ENCODE measurements around the gene BTBD6.
A peak's percentile ranks its signal among the peaks of the same experiment; 100 is the strongest.

The BTBD6 gene

DNA sequence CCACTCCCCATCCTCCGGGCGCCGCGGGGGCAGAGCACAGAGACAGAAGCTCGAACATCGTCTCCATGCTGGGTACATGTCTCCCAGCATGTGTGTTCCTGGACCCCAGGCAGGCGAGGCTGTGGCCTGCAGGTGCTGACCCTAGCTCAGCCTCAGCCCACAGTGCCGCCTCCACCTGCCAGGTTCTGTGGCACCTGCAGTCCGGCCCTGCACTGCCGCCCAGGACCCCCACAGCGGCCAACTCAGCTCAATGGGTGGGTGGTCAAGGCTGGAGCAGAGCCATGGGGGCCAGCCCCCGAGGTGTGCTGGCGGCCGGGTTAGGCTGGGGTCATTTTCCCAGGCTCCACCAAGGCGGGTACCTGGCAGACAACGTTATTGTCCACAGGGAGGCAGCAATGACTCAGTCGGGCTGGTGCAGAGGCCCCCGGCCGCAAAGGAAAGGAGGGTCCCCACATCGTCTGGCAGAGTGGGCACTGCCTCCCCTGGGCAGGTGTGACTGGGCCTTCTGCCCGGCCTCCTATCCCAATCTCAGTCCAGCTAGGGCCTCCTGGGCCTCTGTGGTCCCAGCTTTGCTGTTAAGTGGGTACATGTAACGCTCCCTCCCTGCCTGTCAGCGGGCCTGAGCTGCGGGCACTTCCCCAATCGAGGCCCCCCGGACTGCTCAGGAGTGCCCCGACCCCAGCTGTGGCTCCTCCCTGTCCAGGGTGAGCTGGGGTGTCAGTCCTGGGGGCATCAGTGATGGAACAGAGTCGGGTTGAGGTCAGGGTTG, 47.0 kb upstream of the BTBD6 start:
- no peak overlapping the region for H3K4me2 ChIP-seq (ENCODE audit: low read length)
- peaks cover 3% of the 10 kb centered on the region for H3K27me3 ChIP-seq (ENCODE audit: control insufficient read depth, insufficient read depth, low read length)
- no peaks in the 10 kb centered on the region for H3K36me3 ChIP-seq (ENCODE audit: control insufficient read depth, insufficient read depth, low read length)
- H3K27ac ChIP-seq, result no peak overlapping the region
- H3K4me1 ChIP-seq, result peaks cover 29% of the 10 kb centered on the region
- TF ChIP-seq, protein P1, sequence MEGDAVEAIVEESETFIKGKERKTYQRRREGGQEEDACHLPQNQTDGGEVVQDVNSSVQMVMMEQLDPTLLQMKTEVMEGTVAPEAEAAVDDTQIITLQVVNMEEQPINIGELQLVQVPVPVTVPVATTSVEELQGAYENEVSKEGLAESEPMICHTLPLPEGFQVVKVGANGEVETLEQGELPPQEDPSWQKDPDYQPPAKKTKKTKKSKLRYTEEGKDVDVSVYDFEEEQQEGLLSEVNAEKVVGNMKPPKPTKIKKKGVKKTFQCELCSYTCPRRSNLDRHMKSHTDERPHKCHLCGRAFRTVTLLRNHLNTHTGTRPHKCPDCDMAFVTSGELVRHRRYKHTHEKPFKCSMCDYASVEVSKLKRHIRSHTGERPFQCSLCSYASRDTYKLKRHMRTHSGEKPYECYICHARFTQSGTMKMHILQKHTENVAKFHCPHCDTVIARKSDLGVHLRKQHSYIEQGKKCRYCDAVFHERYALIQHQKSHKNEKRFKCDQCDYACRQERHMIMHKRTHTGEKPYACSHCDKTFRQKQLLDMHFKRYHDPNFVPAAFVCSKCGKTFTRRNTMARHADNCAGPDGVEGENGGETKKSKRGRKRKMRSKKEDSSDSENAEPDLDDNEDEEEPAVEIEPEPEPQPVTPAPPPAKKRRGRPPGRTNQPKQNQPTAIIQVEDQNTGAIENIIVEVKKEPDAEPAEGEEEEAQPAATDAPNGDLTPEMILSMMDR (IDR thresholded peaks at IDR 0.05), result no peak
- H3K4me3 ChIP-seq (ENCODE audit: low read depth, low read length), result no peak overlapping the region
- no peak overlapping the region for H2AFZ ChIP-seq
- H3K79me2 ChIP-seq, result no peaks in the 10 kb centered on the region
- H3K9me3 ChIP-seq (ENCODE audit: control insufficient read depth, low read length), result no peaks in the 10 kb centered on the region
- H3K9ac ChIP-seq, result no peak overlapping the region

DNA sequence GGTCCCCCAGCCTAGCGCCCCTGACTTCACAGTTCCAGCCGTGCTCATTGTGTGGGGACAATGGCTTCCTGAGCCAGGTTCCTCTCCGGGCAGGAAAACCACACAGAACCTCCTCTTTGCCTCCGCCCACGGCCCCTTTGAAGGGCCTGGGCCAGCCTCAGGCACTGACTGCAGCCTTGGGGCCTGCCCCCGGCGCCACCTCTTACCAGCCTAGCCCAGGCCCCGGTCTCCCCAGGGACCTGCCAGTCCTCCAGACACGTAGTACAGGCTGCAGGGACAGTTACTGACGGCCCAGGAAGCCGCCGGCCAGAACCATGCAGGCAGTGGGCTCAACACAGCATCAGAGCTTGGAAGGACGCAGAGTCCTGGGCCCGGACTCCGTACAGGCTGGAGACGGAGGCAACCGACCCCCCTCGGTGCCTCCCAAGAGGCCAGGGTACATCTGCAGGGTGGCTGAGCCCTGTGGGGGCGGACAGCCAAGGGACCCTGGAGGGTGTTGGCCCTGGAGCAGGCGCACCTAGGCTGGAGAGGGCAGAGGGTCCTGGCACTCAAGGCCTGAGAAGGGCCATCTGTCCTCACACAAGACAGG, 46.3 kb upstream of the BTBD6 start:
- no peak overlapping the region for H3K9ac ChIP-seq
- H3K27ac ChIP-seq, result no peak overlapping the region

DNA sequence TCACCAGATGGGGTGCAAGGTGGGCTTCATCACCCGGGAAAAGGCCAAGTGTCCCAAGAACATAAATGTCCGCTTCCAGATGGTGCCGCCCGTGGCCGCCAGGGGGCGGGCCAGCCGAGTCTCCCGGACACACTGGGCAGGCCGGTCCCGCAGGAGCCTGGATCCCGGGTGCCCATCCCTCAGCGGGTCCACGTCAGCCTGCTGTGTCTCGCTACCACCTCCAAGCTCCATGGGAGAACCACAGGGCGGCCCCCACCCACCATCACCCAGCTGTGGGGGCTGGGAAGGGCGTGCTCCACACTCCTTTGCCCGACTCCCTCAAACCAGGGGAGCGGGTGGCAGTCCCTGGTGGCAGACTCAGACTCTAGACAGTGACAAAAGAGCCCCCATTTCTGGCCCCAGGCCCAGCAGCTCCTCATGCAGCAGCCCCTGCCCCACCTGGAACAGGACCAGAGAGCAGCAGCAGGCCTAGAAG, 45.2 kb upstream of the BTBD6 start:
- H3K4me3 ChIP-seq (ENCODE audit: low read depth, low read length), result no peak overlapping the region
- H3K27ac ChIP-seq, result no peak overlapping the region
- H3K4me2 ChIP-seq (ENCODE audit: low read length), result peak overlapping the region; percentile 26
- H3K9ac ChIP-seq, result no peak overlapping the region
- H3K4me1 ChIP-seq, result peaks cover 29% of the 10 kb centered on the region
- TF ChIP-seq, protein P1 (IDR thresholded peaks at IDR 0.05), result peak; percentile 97
- no peak overlapping the region for H2AFZ ChIP-seq
- H3K9me3 ChIP-seq (ENCODE audit: control insufficient read depth, low read length), result no peaks in the 10 kb centered on the region
- no peaks in the 10 kb centered on the region for H3K36me3 ChIP-seq (ENCODE audit: control insufficient read depth, insufficient read depth, low read length)
- no peaks in the 10 kb centered on the region for H3K27me3 ChIP-seq (ENCODE audit: control insufficient read depth, insufficient read depth, low read length)
- no peaks in the 10 kb centered on the region for H3K79me2 ChIP-seq

More for the DNA sequence above, 46.3 kb upstream of the BTBD6 start:
- no peaks in the 10 kb centered on the region for H3K9me3 ChIP-seq (ENCODE audit: control insufficient read depth, low read length)
- no peak overlapping the region for H2AFZ ChIP-seq
- no peaks in the 10 kb centered on the region for H3K79me2 ChIP-seq
- no peak overlapping the region for H3K4me3 ChIP-seq (ENCODE audit: low read depth, low read length)
- no peak overlapping the region for H3K4me2 ChIP-seq (ENCODE audit: low read length)
- TF ChIP-seq, protein P1 (IDR thresholded peaks at IDR 0.05), result no peak
- peaks cover 29% of the 10 kb centered on the region for H3K4me1 ChIP-seq
- H3K36me3 ChIP-seq (ENCODE audit: control insufficient read depth, insufficient read depth, low read length), result no peaks in the 10 kb centered on the region
- H3K27me3 ChIP-seq (ENCODE audit: control insufficient read depth, insufficient read depth, low read length), result peaks cover 3% of the 10 kb centered on the region

DNA sequence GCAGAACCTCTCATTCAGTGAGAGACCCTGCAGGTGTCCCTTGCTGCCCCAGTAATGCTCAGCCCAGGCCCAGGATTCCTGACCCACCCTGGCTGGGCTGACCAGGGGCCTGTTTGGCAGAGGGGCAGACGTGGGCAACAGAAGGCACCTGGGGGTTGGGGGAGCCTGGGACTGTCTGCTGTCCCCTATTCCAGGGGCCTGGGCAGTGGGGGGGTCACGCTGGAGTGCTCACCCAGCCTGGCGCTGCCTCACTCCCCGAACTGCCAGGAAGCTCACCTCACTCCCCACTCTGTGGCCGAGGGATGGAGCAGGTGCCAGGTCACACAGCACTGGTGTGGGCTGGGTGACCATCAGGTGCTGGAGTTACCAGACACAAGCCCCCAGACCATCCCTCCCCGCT, 44.6 kb upstream of the BTBD6 start:
- Histone ChIP-seq H3K79me2 (no peaks in the 10 kb centered on the region), H3K4me3 (ENCODE audit: low read depth, low read length) (no peak overlapping the region), H3K9ac (no peak overlapping the region), H3K36me3 (ENCODE audit: control insufficient read depth, insufficient read depth, low read length) (no peaks in the 10 kb centered on the region), H2AFZ (no peak overlapping the region), H3K4me1 (peaks cover 29% of the 10 kb centered on the region), H3K27ac (no peak overlapping the region), H3K4me2 (ENCODE audit: low read length) (no peak overlapping the region), H3K27me3 (ENCODE audit: control insufficient read depth, insufficient read depth, low read length) (no peaks in the 10 kb centered on the region), H3K9me3 (ENCODE audit: control insufficient read depth, low read length) (no peaks in the 10 kb centered on the region)
- TF ChIP-seq, protein P1 (IDR thresholded peaks at IDR 0.05), result no peak
